Panc1 (cell line): ENCODE data around the gene CLSTN2. TPM values are rescaled to one million over a fixed set of nuclear protein-coding genes. Genes with fewer than 3 reads are reported as not detected.

Experiments used
- ATAC-seq: fragments of 200-7000 bp; cut with Tn5 transposase; 2 replicates; pipeline ENCODE4 v1.9.1; 2020; ENCODE audit warnings: mild to moderate bottlenecking, moderate library complexity
- BruUV-seq: library from RNA; stranded (reverse); fragments of 400-500 nt; replicated peaks from 2 replicates; lab custom pipeline; 2021; lab: Mats Ljungman, UMichigan
- CTCF ChIA-PET: fragments of 300-600 bp; sonication (Branson Sonifier 250); formaldehyde crosslinking; loops from one replicate; lab custom pipeline; 2022; ENCODE audit warnings: antibody characterized with exemption; lab: Charles Lee
- POLR2A ChIA-PET: fragments of 300-600 bp; sonication (Branson Sonifier 250); formaldehyde crosslinking; loops from one replicate; lab custom pipeline; 2022; ENCODE audit warnings: antibody characterized with exemption; lab: Charles Lee
- DNase-seq: peaks from one replicate; pipeline ENCODE4 v3.0.0-alpha.2; 2010; ENCODE audit warnings: low read depth, low spot score
- H3K27ac ChIP-seq: 2 replicates; pipeline ENCODE4 v1.5.1; 2011; ENCODE audit warnings: mild to moderate bottlenecking, low read length, inconsistent platforms
- H3K27me3 ChIP-seq: fragments of 200-500 bp; sonication (Bioruptor generic); 2 replicates; pipeline ENCODE4 v1.6.0; 2014; ENCODE audit warnings: low read length, inconsistent platforms; ENCODE audit not compliant: control insufficient read depth, insufficient read depth
- H3K36me3 ChIP-seq: fragments of 200-500 bp; sonication (Bioruptor generic); 2 replicates; pipeline ENCODE4 v1.5.1; 2014; ENCODE audit warnings: inconsistent platforms, mild to moderate bottlenecking, low read length, moderate library complexity; ENCODE audit not compliant: control insufficient read depth, insufficient read depth
- H3K4me1 ChIP-seq: 2 replicates; pipeline ENCODE4 v1.5.1; 2011; ENCODE audit warnings: inconsistent platforms, mild to moderate bottlenecking, low read length, moderate library complexity; ENCODE audit not compliant: control insufficient read depth, insufficient read depth
- H3K4me3 ChIP-seq, 2 experiments: 2 replicates each; pipeline ENCODE4 v1.5.1; 2011 to 2012; ENCODE audit warnings: low read depth in 2 of 2, low read length in 2 of 2, mild to moderate bottlenecking in 2 of 2, inconsistent platforms in 1 of 2, moderate library complexity in 1 of 2
- H3K9me3 ChIP-seq: fragments of 200-500 bp; sonication (Bioruptor generic); 2 replicates; pipeline ENCODE4 v1.5.1; 2014; ENCODE audit warnings: low read depth, mild to moderate bottlenecking, inconsistent platforms, low read length, moderate library complexity; ENCODE audit not compliant: control insufficient read depth, insufficient read depth
- POLR2AphosphoS5 ChIP-seq: IDR thresholded peaks from 2 replicates; pipeline ENCODE4 v1.6.1; 2012; ENCODE audit warnings: mild to moderate bottlenecking, low read depth, low read length, moderate library complexity
- REST ChIP-seq, 2 experiments: IDR thresholded peaks; 2 replicates each; pipeline ENCODE4 v1.6.1; 2011 to 2012; ENCODE audit warnings: low read depth in 2 of 2, control low read depth in 1 of 2, low read length in 1 of 2, mild to moderate bottlenecking in 1 of 2, moderate library complexity in 1 of 2; ENCODE audit not compliant: insufficient read depth in 1 of 2
- SIN3A ChIP-seq: IDR thresholded peaks from 2 replicates; pipeline ENCODE4 v1.6.1; 2012; ENCODE audit warnings: low read depth, mild to moderate bottlenecking, low read length, moderate library complexity, borderline replicate concordance; ENCODE audit not compliant: insufficient read depth
- TCF7L2 ChIP-seq: IDR thresholded peaks from 2 replicates; pipeline ENCODE4 v1.6.1; 2011; ENCODE audit warnings: mild to moderate bottlenecking, low read depth, low read length, inconsistent platforms
- in situ Hi-C: cut with HindIII; loops from 2 replicates; pipeline ENCODE4 v1.10.0; 2016; ENCODE audit warnings: low sequenced_read_pairs, low pct_unique_long_range_greater_than_20kb
- intact Hi-C: fragments of 100-400 bp; cut with micrococcal nuclease; formaldehyde crosslinking; loops from one replicate; pipeline ENCODE4 v1.10.0; 2022; ENCODE audit not compliant: unreplicated experiment
- total RNA-seq: library from RNA; stranded (reverse); gene quantifications from one replicate; pipeline ENCODE4 v1.2.1, GENCODE V29; 2021; ENCODE audit not compliant: unreplicated experiment
- TF ChIP-seq, protein P1 (sequence below): fragments of 450-650 bp; IDR thresholded peaks from 2 replicates; pipeline ENCODE4 v1.5.1; 2017; ENCODE audit warnings: mild to moderate bottlenecking

Gene CLSTN2
- total RNA-seq, 1 experiment from 2014 or later, result 0.03 TPM

DNA sequence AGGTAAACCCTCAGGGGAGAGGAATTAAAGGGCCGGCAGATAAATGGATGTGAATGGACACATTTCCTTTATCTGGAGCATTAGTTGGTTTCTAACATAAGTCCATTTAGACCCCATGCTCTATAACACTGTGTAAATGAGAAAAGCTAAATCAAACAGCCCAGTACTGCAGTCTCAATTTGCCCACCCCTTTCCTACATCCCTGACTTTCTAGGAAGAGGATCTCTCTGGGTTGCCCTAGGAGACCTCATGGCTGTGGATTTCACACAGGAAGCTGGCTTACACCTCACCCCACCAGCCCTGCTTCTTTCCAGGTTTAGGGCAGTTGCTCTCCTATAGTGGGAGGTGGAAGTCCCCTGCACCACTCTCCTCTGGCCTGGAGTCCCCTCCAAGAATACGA, 126.2 kb downstream of the CLSTN2 start:
- TF ChIP-seq REST (IDR thresholded peaks at IDR 0.05; ENCODE audit: insufficient read depth in 1 of 2, low read depth in 2 of 2, low read length in 1 of 2), result no peak
- no peak for TF ChIP-seq POLR2AphosphoS5
- TF ChIP-seq, protein P1, sequence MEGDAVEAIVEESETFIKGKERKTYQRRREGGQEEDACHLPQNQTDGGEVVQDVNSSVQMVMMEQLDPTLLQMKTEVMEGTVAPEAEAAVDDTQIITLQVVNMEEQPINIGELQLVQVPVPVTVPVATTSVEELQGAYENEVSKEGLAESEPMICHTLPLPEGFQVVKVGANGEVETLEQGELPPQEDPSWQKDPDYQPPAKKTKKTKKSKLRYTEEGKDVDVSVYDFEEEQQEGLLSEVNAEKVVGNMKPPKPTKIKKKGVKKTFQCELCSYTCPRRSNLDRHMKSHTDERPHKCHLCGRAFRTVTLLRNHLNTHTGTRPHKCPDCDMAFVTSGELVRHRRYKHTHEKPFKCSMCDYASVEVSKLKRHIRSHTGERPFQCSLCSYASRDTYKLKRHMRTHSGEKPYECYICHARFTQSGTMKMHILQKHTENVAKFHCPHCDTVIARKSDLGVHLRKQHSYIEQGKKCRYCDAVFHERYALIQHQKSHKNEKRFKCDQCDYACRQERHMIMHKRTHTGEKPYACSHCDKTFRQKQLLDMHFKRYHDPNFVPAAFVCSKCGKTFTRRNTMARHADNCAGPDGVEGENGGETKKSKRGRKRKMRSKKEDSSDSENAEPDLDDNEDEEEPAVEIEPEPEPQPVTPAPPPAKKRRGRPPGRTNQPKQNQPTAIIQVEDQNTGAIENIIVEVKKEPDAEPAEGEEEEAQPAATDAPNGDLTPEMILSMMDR, result no peak
- no peak for TF ChIP-seq TCF7L2
- no peak for TF ChIP-seq SIN3A
- in situ Hi-C loops (no loop called here), intact Hi-C loops (no loop called here)
- BruUV-seq, result no TSS peak
- POLR2A ChIA-PET, result no interaction called here
- DNase-seq (no peak), ATAC-seq (no peak)
- no peaks in the 10 kb centered on the region for H3K4me1 ChIP-seq
- no peak overlapping the region for H3K4me3 ChIP-seq
- CTCF ChIA-PET, result no interaction called here
- no peak overlapping the region for H3K27ac ChIP-seq
- no peaks in the 10 kb centered on the region for H3K36me3 ChIP-seq
- H3K9me3 ChIP-seq, result no peaks in the 10 kb centered on the region
- H3K27me3 ChIP-seq, result no peaks in the 10 kb centered on the region

GRCh38 chr3:140062461-140062860, 127.5 kb downstream of the CLSTN2 start:
- BruUV-seq, result no TSS peak
- Histone ChIP-seq H3K27me3 (no peaks in the 10 kb centered on the region), H3K4me3 (no peak overlapping the region), H3K9me3 (no peaks in the 10 kb centered on the region), H3K4me1 (no peaks in the 10 kb centered on the region), H3K36me3 (no peaks in the 10 kb centered on the region), H3K27ac (no peak overlapping the region)
- ATAC-seq (no peak), DNase-seq (no peak)
- TF ChIP-seq TCF7L2 (no peak), REST (IDR thresholded peaks at IDR 0.05; ENCODE audit: insufficient read depth in 1 of 2, low read depth in 2 of 2, low read length in 1 of 2) (no peak), SIN3A (no peak)
- TF ChIP-seq, protein P1, result no peak
- POLR2A ChIA-PET, result no interaction called here
- CTCF ChIA-PET, result no interaction called here
- intact Hi-C loops, result no loop called here
- in situ Hi-C loops, result no loop called here
